Esophagus muscularis mucosa (tissue), 3 donors: Measurements from ENCODE around the gene TMEM51.

ENCODE experiments used
- CTCF ChIP-seq, 3 experiments: fragments of 200-600 bp in 2 of 3; fragments of 450-650 bp in 1 of 3; sonication (generic) in 2 of 3; IDR thresholded peaks; one replicate each; pipeline ENCODE4 v1.5.1; 2017 to 2019; ENCODE audit warnings: antibody characterized with exemption in 3 of 3, mild to moderate bottlenecking in 2 of 3, moderate library complexity in 1 of 3
- POLR2AphosphoS5 ChIP-seq, 2 donors: sonication (generic); formaldehyde crosslinking; IDR thresholded peaks; one replicate each; pipeline ENCODE4 v1.6.1; 2017; ENCODE audit warnings: antibody characterized with exemption in 2 of 2

DNA sequence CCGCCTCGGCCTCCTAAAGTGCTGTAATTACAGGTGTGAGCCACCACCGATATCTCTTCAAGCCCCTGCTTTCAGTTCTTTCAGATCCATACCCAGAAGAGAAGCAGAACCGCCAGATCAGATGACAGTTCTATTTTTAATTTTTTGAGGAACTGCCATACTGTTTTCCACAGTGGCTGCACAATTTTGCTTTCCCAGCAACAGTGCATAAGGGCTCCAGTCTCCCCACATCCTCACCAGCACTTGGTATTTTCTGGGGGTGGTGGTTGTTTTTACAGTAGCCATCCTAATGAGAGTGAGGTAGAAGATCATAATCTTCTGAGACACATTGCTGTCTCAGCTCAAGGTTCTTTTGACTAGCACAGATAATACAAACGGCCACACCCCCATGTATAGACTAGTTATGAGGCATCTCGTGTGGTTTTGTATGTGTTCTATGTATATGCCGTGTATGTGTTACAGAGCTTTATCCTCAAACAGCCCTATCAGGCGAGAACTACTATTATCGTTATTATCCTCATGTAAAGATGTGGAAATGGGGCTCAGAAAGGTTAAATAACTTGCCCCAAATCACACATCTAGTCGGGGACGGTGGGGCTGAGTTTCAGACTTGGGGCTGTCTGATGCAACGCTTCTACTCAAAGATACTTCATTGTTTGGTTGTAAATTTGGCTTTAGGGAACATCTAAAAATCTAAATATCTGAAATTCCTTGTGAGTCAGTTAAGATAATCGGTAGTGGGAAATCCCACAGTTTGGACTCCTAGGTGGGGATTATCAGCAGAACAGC, 105.5 kb downstream of the TMEM51 start:
- no peak for TF ChIP-seq CTCF (IDR thresholded peaks at IDR 0.05)
- no peak for TF ChIP-seq POLR2AphosphoS5 (IDR thresholded peaks at IDR 0.05)
